Uterus (tissue), 2 donors: Measurements from ENCODE around the gene PSAP.

Experiments
- CTCF ChIP-seq, 4 experiments: fragments of 200-600 bp in 2 of 4; fragments of 450-650 bp in 2 of 4; sonication (generic) in 2 of 4; IDR thresholded peaks; one replicate each; pipeline ENCODE4 v1.5.1; 2016 to 2019; ENCODE audit warnings: antibody characterized with exemption in 4 of 4, mild to moderate bottlenecking in 2 of 4, moderate library complexity in 1 of 4
- POLR2A ChIP-seq, 2 donors: fragments of 450-650 bp; IDR thresholded peaks; one replicate each; pipeline ENCODE4 v1.6.1; 2016; ENCODE audit warnings: antibody characterized with exemption in 2 of 2, mild to moderate bottlenecking in 1 of 2, moderate library complexity in 1 of 2

GRCh38 chr10:71814922-71815411 lies 36.1 kb downstream of the PSAP start:
- TF ChIP-seq CTCF (IDR thresholded peaks at IDR 0.05) = no peak
- TF ChIP-seq POLR2A (IDR thresholded peaks at IDR 0.05) = no peak
